PFSK-1 (cell line): ENCODE data around the gene EGFLAM.

Source experiments
- FOXP2 ChIP-seq: optimal IDR thresholded peaks from 2 replicates; pipeline ENCODE3; 2011; ENCODE audit warnings: borderline replicate concordance, control low read depth, inconsistent platforms; ENCODE audit not compliant: insufficient read depth; ENCODE audit errors: extremely low read length, extremely low read depth
- POLR2AphosphoS5 ChIP-seq: IDR thresholded peaks from 2 replicates; pipeline ENCODE4 v1.6.1; 2012; ENCODE audit warnings: low read depth, mild to moderate bottlenecking, control low read depth, low read length, moderate library complexity
- REST ChIP-seq, 2 experiments: IDR thresholded peaks; 2 replicates each; pipeline versions ENCODE4 v1.6.1 to v1.8.0; 2011 to 2012; ENCODE audit warnings: low read depth in 2 of 2, low read length in 2 of 2, control low read depth in 1 of 2, inconsistent platforms in 1 of 2, mild to moderate bottlenecking in 1 of 2, moderate library complexity in 1 of 2; ENCODE audit not compliant: insufficient read depth in 1 of 2
- SIN3A ChIP-seq: IDR thresholded peaks from 2 replicates; pipeline ENCODE4 v1.6.1; 2012; ENCODE audit warnings: mild to moderate bottlenecking, low read length, moderate library complexity, borderline replicate concordance; ENCODE audit not compliant: insufficient read depth
- TAF1 ChIP-seq: IDR thresholded peaks from 2 replicates; pipeline ENCODE4 v1.6.1; 2012; ENCODE audit warnings: low read length, control low read depth, borderline replicate concordance; ENCODE audit not compliant: insufficient read depth

Gene EGFLAM

GRCh38 chr5:38450627-38451026, 192.3 kb downstream of the EGFLAM start:
- no peak for TF ChIP-seq POLR2AphosphoS5
- TF ChIP-seq FOXP2, result no peak
- no peak for TF ChIP-seq TAF1
- no peak for TF ChIP-seq REST (IDR thresholded peaks at IDR 0.05; ENCODE audit: insufficient read depth in 1 of 2, low read depth in 2 of 2, low read length in 2 of 2)
- TF ChIP-seq SIN3A, result no peak

GRCh38 chr5:38451074-38451725, 192.8 kb downstream of the EGFLAM start:
- TF ChIP-seq FOXP2 (no peak), REST (IDR thresholded peaks at IDR 0.05; ENCODE audit: insufficient read depth in 1 of 2, low read depth in 2 of 2, low read length in 2 of 2) (no peak), SIN3A (no peak), TAF1 (no peak), POLR2AphosphoS5 (no peak)

- TF ChIP-seq REST (IDR thresholded peaks at IDR 0.05; ENCODE audit: insufficient read depth in 1 of 2, low read depth in 2 of 2, low read length in 2 of 2) (no peak), FOXP2 (no peak), POLR2AphosphoS5 (no peak), SIN3A (no peak), TAF1 (no peak)
Observed at GRCh38 chr5:38452201-38452600, 193.8 kb downstream of the EGFLAM start.

GRCh38 chr5:38453506-38453905, 195.1 kb downstream of the EGFLAM start:
- TF ChIP-seq SIN3A, result no peak
- TF ChIP-seq FOXP2, result no peak
- no peak for TF ChIP-seq POLR2AphosphoS5
- no peak for TF ChIP-seq REST (IDR thresholded peaks at IDR 0.05; ENCODE audit: insufficient read depth in 1 of 2, low read depth in 2 of 2, low read length in 2 of 2)
- no peak for TF ChIP-seq TAF1

- TF ChIP-seq POLR2AphosphoS5 (no peak), SIN3A (no peak), FOXP2 (no peak)
Observed at GRCh38 chr5:38453921-38454320, 195.6 kb downstream of the EGFLAM start.
